Measurements from ENCODE around the gene MRPL42.
A peak's percentile ranks its signal among the peaks of the same experiment; 100 is the strongest.
"Not testable (repeated sequence)": the region's sequence is repeated elsewhere in the genome, so short reads cannot be mapped to it uniquely, and the experiment has no call there.

MRPL42 gene

GRCh38 chr12:93467351-93468007, at the start of gene MRPL42:
Gene MRPL42 (plus strand): TSS chr12:93467514. CDS start chr12:93469286, 1,772 bp downstream.
- FAIRE-seq = peak; percentile 81

- FAIRE-seq = no peak
Measured at GRCh38 chr12:93417967-93418480, 49.3 kb upstream of the MRPL42 start.

DNA sequence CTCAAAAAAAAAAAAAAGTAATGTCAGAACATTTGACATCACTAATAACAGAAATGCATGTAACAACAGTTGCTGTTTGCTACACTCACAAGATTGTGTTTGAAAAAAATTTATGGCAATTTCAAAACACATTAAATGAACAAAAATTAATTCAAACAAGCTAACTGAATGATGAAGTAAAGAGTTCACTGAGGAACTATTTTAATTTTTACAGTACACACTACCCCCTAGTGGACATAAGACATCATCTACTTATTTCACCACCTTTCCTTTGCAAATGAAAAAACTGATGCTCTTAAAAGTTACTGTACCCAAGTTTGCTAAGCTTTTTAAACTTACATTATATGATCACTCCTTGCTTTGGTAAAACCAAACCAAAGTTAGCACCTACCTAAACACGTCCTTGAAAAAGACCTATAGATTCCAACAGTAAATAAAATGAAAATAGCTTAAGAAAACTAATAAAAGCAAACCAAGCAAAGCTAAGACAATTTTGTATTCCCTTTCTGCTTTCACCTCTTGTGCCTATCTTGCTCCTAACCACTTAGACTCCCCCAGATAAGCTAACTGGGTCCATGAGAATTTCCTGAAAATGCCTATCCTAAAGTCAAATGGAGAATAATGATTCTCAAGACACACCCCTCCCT, 47.8 kb upstream of the MRPL42 start:
- FAIRE-seq = peak; percentile 92

GRCh38 chr12:93422050-93422449, 45.3 kb upstream of the MRPL42 start:
- FAIRE-seq = no peak

- FAIRE-seq = no peak
Measured at GRCh38 chr12:93425736-93426411, 41.4 kb upstream of the MRPL42 start.

DNA sequence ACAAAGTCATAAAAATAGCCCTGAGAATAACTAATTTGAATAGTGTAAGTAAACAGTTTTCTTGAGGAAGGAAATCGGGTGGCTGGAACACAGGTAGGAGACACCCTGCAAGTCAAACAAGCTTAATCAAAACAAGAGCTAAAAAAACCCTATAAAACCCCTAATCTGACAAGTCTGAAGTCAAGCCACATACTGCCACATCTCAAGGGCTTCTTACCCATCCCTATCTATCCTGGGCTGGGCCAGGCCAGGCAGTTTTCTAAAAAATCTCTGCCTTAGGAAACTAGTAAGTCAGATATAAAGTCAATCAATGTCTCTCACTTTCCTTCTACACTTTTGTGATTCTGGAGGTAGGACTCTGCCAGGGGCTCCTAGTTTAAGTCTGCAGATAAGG, 40.9 kb upstream of the MRPL42 start:
- FAIRE-seq = no peak

DNA sequence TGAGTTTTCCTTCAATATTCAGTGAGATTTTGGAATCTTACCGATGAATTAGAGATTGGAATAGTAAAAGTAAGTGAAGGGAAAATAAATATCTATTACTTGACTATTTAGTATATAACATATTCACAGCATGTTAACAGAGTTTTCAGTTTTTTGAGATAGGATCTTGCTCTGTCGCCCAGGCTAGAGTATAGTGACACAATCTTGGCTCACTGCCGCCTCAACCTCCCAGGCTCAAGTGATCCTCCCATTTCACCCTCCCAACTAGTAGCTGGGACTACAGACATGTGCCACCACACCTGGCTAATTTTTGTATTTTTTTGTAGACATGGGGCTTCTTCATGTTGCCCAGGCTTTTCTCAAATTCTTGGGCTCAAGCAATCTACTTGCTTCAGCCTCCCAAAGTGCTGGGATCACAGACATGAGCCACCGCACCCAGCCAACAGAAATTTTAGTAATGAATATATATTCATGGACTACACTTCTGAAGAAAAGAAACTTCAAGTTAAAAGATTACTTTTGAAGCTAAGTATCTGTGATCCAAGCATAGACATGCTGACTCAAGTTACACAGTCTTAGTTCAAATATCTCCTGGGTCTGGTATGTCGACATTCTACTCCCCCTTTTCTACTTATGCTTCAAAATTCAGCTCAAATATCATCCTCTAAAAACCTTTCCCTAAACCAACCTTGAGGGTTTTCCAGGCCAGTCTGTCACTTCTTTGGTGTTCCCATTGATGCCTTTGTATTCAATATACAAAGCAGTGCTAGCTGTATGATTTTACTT, 39.3 kb upstream of the MRPL42 start:
- no peak for FAIRE-seq

DNA sequence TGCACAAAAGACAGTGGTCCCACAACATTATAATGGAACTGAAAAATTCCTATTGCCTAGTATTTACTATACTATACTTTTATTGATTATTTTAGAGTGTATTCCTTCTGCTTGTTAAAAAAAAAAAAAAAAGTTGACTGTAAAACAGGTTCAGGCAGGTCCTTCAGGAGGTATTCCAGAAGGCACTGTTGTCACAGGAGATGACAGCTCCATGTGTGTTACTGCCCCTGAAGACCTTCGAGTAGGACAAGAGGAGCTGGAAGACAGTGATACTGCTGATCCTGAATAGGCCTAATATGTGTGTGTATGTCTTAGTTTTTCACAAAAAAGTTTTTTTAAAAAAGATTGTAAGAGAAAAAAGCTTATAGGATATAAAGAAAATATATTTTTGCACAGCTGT, 37.9 kb upstream of the MRPL42 start:
- no peak for FAIRE-seq

DNA sequence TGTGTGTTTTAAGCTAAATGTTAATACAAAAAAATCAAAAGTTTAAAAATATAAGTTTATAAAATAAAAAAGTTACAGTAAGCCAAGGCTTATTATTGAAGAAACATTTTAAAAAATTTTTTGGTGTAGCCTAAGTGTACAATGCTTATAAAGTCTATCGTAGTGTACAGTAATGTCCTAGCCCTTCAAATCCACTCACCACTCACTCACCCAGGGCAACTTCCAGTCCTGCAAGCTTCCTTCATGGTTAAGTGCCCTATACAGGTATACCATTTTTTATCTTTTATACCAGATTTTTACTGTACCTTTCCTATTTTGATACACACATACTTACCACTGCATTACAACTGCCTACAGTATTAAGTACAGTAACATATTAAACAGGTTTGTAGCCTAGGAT, 37.5 kb upstream of the MRPL42 start:
- peak; percentile 88 for FAIRE-seq

DNA sequence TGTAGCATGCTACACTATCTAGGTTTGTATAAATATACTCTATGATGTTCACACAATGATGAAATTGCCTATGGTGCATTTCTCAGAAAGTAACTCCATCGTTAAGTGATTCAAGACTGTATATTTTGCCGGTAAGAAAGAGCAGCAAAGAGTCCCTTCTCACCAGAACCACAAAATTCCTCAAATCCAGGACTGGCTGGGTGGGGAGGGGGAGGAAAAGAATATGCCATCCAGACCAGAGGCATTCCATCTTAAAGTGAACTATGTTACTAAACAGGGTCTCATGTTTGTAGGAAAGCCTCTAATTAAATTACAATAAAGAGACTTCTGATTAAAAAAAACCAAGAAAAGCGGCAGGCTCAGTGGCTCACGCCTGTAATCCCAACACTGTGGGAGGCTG, 37.0 kb upstream of the MRPL42 start:
- FAIRE-seq = no peak

GRCh38 chr12:93432031-93432430, 35.3 kb upstream of the MRPL42 start:
- FAIRE-seq = not testable (repeated sequence)

- FAIRE-seq = no peak
Measured at GRCh38 chr12:93434256-93434865, 33.0 kb upstream of the MRPL42 start.

DNA sequence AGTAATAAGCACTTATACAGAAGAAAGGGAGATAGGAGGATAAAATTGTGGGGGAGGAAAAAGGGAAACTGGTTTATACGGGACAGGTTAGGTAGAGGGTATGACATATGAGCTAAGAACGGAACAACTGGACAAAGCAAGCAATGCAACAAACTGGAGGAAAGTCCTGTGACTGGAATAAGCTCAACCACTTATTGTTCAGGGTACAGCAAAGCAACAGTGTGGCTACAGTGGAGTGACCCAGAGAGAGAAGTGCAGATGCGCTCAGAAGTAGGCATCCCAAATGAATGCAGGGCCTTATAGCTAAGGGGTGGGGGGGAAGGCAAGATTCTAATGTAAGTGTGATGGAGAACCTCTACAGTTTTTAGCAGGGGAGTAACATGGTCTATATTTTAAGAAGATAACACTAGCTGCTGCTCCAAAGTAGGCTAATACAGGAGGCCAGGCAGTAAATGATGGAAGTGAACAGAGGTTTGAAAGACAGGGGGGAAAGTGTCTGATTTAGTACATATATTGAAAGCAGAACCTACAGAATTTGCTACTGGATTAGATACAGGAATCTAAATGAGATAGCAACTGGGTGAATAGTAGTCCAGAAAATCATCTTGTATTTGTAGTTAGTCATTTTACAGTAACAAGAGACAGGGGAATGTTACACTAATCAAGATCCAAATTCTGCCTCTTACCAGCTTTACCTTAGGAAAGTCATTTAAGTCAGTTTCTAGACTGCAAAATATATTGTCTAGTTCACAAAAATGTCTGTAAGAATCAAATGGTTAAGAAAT, 28.9 kb upstream of the MRPL42 start:
- no peak for FAIRE-seq

- FAIRE-seq = no peak
Measured at GRCh38 chr12:93440043-93440835, 27.1 kb upstream of the MRPL42 start.

DNA sequence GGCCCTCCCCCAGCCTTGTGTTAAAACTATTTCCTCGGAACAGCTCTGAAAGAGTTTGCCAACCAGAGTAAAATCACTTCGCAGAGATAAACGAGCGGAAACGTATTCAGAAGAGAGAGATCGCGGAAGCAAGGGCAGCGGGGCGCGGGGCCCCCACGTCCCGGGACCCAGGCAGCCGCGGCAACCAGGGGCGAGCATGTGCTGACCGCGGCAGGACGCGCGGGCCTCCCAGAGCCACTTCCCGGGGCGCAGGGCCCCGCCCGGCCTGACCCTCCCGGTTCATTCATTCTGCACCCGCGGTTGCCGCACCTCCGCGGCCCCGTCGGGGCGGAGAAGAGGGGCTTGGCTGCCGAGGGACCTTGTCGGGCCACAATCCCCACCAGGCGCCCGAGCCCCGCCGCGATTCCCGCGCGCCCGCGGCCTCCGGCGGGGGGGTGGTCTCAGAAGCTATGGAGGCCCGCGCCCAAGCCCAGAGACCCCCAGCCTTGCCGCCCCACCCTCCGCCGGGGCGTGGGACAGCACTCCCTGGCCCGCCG, 26.2 kb upstream of the MRPL42 start:
- FAIRE-seq = no peak

DNA sequence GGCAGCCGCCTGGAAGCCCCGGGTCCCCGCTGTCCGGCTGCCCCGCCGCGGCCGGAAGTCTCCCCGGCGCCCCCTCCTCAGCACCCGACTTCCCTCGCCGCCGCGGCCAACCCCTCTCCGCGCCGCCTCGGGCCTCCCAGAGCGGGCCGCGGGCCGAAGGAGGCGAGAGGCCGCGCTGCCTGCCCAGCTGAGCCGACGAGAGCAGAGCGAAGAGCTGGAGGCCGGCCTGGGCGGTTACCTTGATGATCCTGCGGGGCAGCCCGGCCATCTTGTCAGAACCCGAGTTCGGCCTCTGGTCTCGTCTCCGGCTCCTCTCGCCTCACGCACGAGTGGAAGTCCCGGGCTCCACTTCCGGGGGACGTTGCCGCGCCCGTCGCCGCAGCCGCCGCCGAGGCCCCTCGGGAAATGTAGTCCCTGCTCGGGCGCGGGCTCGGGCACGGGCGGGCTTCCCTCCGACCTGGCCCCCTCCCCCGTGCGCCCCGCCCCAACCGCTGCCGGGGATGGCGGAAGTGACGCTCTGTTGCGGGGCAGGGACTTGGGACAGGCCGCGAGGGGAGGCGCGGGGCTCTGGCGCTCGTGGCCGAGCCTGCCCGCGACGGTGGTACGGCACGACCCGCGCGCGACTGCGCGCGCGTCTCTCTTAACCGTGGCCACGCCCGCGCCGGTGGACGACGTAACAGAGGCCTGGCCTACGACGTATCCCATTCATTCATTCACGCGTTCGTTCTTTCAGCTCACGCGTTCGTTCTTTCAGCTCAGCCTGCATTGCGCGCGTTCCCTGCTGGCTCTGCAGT, 25.5 kb upstream of the MRPL42 start, which contains the start of gene UBE2N:
UBE2N (minus strand) TSS at position 331 of the 794 bp plus-strand sequence; CDS start at position 268, 63 bp downstream.
- no peak for FAIRE-seq

DNA sequence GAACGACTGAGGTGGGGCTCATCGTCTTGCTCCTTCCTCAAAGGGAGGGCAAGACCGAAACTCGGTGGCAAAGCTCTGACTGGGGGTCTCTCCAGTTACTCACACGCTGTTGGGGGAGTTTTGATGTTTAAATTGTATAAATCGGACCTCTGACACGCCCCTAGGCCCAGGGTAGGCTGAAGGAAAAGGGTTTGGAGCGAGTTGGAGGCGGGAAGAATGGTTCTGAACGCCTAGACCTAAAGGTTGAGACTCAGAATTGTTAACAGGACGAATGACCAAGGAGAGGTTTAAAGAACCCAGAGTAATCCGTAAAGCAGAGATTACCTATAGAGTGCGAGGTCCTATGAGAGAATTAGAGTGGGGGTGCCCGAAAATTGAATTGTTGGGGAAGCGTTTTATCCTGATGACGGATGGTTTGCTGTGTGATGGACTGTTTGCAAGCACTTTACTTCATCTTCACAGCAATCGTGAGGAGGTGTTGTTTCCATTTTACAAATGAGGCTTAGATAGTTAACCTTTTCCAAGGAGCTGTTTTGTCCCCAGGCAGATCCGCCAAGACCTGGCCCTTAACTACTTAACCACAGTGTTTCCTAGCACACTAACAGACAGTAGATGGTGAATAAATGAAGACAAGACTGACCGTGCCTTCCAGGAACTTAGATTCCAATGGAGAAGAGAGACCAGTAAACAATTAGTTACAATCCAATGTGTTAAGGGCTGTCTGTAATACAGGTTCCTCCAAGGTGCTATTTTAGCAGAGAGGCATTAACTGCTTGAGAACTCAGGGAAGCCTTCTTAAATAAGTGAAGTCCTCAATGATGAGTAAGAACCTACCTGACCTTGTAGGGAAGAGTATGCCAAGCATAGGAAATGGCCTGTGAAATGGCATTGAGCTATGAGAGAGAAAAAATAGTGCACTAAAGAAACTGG, 24.6 kb upstream of the MRPL42 start:
- FAIRE-seq = no peak

GRCh38 chr12:93443576-93443975, 23.7 kb upstream of the MRPL42 start:
- no peak for FAIRE-seq

All from G401.6 (cell line).